Endothelial cell of umbilical vein (primary cell): ENCODE measurements around the gene NUBPL. TPM values are rescaled to one million over a fixed set of nuclear protein-coding genes. Genes with fewer than 3 reads are reported as not detected.

Experiments
- polyA plus RNA-seq, 4 experiments: library from polyadenylated mRNA; depleted of rRNA in 3 of 4; stranded (reverse) in 3 of 4; unstranded in 1 of 4; fragments of >200 nt; gene quantifications; 2 replicates each; pipeline versions ENCODE4 v1.2.1 to v1.2.3, GENCODE V29; 2011 to 2012; ENCODE audit warnings: missing spikeins in 1 of 4
- small RNA-seq: library from RNA; depleted of rRNA; stranded (forward); fragments of <200 nt; gene quantifications from one replicate; pipeline ENCODE3, GENCODE V24; 2012; ENCODE audit warnings: low replicate concordance, low read depth; ENCODE audit not compliant: insufficient read depth, insufficient read length
- total RNA-seq: library from RNA; stranded (reverse); gene quantifications from 2 replicates; pipeline ENCODE4 v1.2.3, GENCODE V29; 2021

The NUBPL gene
- total and polyA plus RNA-seq, 2 donors (not counting 3 experiments of a cell fraction or from before 2014, with no cell fraction given), result 2.1 to 12.3 TPM

Small RNA genes within 50 kb of the gene (small RNA-seq; reads per million reads assigned to genes)
- gene RNU6-455P (not detected), gene RNU6-602P (not detected)

Other genes with a start within 250 kb of the NUBPL start
- 37.0 and 45.3 TPM in 2 replicates for gene HEATR5A, start 140.9 kb upstream of the NUBPL start, total RNA-seq
- 9.8 and 12.6 TPM in 2 replicates for gene HEATR5A, start 140.9 kb upstream of the NUBPL start, polyA plus RNA-seq
- gene DTD2, start 103.9 kb upstream of the NUBPL start, total RNA-seq, result 10.8 and 14.4 TPM in 2 replicates
- gene DTD2, start 103.9 kb upstream of the NUBPL start, polyA plus RNA-seq, result 9.2 and 10.1 TPM in 2 replicates
- not detected in 2 replicates for gene GPR33, start 73.4 kb upstream of the NUBPL start, total RNA-seq
- not detected in 2 replicates for gene GPR33, start 73.4 kb upstream of the NUBPL start, polyA plus RNA-seq